Measurements from ENCODE around the gene CENPT.

- TF ChIP-seq RB1 (IDR thresholded peaks at IDR 0.05; ENCODE audit: borderline replicate concordance) (no peak), EZH2 (IDR thresholded peaks at IDR 0.05; ENCODE audit: borderline replicate concordance, control insufficient read depth, low read depth, low read length) (no peak), CTCF (IDR thresholded peaks at IDR 0.05 in 2 of 3, conservative IDR thresholded peaks at IDR 0.05 in 1 of 3; ENCODE audit: control insufficient read depth in 2 of 3, extremely low read depth in 1 of 3, insufficient read depth in 1 of 3, low read depth in 3 of 3, low read length in 3 of 3) (no peak), ELK1 (IDR thresholded peaks at IDR 0.05; ENCODE audit: low read depth, low read length) (no peak), SIN3A (IDR thresholded peaks at IDR 0.05; ENCODE audit: low read depth, low read length) (no peak), BRCA1 (IDR thresholded peaks at IDR 0.05; ENCODE audit: low read depth, low read length) (no peak)
Observed at GRCh38 chr16:67874372-67874771, 26.9 kb upstream of the CENPT start.

Measured in GM12878 (cell line).